Measurements from ENCODE around the gene SMG6.
A peak's percentile ranks its signal among the peaks of the same experiment; 100 is the strongest.

SMG6 gene

DNA sequence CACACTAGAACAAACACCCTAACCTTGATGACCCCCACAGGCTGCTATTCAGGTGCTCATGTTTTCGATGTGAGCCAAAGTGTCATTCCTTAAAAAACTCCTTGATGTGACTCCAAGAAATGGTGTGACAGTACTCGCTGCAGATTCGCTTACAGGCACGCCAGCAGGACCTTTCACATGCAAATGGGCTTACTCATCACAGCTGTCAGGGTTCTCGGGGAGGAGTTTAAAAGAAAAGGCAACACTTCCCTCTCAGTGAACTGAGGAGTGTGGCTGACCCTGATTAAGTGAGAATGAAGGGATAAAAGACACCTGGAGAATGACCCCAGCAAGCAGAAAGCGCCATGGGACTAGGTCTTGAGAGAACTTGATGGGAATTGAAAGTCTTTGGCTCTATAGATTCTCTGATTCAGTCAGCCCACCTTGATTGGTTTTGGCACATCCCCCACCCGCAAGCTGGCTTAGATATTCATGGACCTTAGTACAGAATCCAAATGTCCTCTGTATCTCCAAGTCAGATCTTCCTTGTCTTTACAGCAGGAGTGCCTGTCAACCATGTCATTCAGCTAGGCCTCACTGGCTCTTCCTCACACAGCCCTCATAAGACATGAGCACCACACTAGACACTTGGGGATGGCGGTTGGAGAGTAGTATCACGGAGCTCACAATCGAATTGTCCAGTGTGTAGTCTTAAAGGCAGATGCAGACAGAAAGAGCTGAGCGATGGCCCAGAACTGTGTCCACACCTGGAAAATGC is 166.1 kb downstream of the SMG6 start:
- peak; percentile 12 for DNase-seq

- DNase-seq, result no peak
Measured at GRCh38 chr17:2136241-2136640, 167.3 kb downstream of the SMG6 start.

- no peak for DNase-seq
Measured at GRCh38 chr17:2128011-2128410, 175.6 kb downstream of the SMG6 start.

DNA sequence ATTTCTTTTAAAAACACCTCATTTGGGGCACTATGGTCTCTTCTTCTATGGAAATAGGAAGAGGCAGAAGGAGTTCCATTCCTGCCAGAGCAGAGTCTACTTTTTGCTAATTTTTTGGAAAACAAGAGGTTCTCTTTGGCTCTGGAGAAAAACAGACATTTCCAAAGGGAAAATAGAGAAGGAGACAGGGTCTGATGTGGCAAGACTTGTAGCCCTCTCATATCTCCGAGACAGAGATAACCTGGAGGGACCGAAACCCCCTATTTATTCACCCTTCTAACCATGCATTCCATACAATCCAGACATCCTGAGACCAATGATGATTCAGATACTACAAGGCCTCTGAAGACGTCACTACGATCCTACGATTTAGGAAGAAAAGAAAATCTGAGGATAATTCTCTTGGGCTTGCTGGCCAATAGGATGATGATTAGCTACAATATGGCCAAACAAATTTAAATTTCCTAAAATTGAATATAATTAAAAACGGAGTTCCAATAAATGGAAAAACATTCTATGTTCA is 178.5 kb downstream of the SMG6 start:
- DNase-seq, result no peak

DNA sequence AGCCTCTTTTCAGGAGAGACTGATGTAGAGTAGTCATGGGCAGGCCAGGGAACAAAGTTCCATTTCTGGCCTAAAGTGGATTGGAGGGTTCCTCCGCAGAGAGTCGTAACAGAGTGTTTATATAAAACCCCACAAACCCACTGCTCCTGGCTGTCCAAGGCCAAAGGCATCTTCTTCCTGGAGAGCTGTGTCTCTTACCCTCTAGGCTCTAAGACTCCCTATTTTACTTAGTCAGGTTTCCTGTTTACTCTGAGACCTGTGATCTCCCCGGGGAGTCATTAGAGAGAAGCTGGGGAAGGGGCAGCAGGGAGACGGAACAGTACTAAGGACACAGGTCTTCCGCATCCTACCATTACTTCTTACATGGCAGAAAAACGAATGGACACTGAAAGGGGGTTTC is 179.2 kb downstream of the SMG6 start:
- no peak for DNase-seq

DNA sequence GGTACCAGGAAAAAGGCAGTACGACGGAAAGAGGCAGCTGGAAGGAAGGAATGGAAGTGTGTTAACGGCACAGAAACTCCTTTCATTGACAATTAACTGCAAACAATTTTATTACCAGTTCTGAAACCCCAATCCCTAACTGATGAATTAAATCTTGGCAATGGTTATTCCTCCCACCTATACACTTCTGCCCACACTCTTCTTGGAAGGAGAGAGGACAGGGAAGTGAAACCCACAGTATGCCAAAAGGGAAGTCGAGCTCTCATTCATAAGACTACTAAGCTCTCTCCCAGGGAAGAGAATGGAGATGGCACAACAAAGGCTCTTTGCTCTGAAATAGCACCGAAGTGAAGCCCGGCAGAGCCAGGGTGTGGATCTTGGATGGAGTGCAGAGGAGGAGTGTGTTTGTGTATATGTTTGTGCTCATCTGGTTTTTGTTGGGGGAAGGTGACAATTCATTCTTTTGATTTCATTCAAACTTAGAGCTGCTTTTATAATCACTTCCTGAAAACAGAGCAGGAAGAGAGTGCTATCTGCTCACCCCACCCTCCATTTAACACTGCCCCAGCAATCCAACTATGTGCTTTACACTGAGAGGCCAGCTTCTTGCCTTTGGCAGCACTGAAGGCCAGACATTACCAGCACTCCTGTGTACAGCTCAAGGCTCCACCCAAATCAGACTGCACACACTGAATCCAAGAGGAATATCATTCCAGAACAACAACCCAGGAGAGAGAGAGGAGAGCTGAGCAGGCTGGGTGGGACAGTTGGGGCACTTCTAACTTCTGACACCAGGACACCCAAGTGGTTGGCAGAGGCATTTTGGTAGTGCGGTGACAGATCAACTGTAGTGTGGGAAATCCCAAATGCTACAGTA is 180.0 kb downstream of the SMG6 start:
- no peak for DNase-seq

DNA sequence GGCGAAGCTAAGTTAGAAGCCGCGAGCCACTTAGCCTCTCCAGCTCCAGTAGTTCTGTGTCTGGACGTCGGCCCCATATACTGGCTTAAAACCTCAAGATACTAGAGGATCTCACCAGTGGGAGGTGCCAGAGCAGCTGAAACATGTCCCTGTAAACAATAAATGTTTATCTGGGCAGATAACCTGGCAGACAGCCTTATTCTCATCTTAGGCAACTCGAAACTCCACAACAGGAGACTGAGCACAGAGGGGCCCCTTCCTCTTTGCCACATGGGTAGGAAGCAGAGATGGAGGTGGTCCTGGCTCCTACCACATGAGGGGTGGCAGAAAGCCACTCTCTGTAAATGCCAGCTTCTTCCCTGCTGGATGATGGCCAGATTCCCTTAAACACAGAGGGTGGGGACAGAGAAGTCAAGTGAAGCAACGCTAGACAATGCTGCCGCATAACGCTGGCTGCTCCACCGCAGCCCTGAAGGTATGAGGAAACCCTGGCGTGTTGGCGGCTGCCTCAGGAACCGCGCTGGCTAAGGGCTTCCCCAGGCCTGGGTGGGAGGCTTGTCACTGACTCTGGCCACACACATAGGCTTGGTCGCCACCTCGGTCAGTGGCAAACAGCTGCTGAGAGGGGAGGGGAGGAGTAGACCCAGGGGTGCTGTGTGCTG is 180.8 kb downstream of the SMG6 start:
- DNase-seq, result no peak

- DNase-seq, result no peak
Measured at GRCh38 chr17:2120586-2121335, 182.8 kb downstream of the SMG6 start.

GRCh38 chr17:2113279-2113622 is 190.3 kb downstream of the SMG6 start:
- no peak for DNase-seq

DNA sequence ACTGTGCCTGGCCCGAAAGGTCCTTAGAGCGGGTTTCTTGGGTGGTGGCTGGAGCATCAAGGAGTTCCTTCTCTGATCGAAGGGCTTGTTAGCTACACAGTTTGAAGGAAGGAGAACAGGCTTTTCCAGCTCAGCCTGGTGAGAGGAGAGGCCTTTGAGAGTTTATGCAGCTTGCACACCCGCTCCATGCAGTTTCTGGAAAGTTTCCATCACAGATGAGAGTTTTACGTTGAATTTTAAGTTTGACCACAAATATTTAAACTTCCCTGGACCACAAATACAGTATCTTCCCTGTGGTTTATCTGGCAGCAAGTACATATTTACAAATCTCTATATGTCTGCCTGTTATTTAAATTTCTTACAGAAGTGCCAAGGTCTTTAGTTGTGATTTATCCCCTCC is 191.9 kb downstream of the SMG6 start:
- no peak for DNase-seq

- no peak for DNase-seq
Measured at GRCh38 chr17:2110436-2110835, 193.1 kb downstream of the SMG6 start.

GRCh38 chr17:2108170-2108569 is 195.4 kb downstream of the SMG6 start:
- DNase-seq, result no peak

DNA sequence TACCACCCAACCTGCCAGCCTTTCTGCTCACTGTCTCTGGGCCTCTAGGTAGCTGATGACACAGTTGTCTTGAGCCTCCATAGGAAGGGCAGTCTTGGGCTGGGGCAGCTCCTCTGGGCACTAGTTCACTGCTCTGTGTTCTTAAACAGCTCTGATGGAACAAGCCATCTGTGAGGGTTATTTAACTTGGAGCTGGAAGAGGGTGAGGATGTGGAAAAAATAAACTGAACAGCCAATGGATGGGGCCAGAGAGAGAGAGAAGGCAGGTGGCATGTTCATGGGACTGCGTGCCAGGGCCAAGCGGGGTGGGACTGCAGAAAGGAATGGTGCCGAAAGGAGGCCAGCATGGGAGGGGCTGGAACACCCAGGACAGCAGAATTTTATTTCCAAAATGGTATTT is 196.1 kb downstream of the SMG6 start:
- no peak for DNase-seq

- no peak for DNase-seq
Measured at GRCh38 chr17:2107050-2107449, 196.5 kb downstream of the SMG6 start.

- DNase-seq, result no peak
Measured at GRCh38 chr17:2106308-2106955, 197.2 kb downstream of the SMG6 start.

DNA sequence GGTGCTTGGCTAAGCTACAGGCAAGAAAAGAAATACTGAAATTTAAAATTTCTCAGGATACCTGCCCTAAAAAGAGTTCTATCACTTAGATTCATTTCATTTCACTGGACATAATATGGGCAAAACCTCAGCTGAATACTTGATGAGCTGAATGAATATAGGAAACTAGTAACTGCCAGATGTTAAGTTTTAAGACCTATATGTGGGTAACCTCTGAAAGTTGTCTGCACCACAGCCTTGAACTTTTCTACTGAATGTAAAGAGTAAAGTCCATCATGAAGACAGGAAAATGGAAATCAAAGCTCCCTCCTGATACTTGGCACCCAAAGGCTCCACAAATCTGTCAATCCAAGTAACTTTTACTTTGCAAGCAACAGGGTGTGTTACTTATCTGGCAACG is 197.9 kb downstream of the SMG6 start:
- DNase-seq, result no peak

DNA sequence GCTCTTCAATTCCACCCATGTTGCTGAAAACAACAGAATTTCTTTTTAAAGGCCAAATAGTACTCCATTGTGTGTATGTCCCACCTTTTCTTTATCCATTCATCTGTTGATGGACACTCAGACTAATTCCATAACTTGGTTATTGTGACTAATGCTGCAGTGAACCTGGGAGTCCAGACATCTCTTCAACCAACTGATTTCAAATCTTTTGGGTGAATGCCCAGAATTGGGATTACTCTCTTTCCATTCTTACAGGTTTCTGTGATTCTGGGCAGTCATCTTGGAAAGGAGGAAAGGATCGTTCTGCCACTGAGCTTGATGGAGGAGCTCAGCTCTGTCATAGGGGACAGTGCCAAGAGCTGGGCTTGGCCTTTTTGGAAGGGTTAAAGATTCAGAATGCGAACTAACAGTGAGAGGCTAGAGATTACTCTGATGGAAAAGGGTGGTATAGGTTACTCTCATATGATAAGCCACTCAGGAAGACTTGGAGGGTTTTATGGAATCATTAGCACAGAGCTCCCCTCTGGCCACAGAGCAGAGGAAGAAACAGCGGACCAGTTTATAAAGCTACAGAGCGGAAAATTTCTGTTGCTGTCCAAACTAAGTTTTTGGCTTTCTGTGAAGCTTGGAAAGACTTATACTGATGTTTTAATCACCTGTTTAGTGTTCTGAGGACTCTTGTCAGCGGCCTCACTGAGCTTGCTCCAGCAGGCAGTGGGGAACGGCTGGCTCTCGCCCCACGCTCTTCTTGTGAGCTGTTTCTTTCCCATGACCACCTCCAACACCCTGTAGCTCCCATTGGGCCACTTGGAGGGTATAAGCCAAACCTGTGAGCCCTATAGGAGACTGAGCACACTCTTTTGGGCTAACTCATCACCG is 200.4 kb downstream of the SMG6 start:
- DNase-seq, result no peak

DNA sequence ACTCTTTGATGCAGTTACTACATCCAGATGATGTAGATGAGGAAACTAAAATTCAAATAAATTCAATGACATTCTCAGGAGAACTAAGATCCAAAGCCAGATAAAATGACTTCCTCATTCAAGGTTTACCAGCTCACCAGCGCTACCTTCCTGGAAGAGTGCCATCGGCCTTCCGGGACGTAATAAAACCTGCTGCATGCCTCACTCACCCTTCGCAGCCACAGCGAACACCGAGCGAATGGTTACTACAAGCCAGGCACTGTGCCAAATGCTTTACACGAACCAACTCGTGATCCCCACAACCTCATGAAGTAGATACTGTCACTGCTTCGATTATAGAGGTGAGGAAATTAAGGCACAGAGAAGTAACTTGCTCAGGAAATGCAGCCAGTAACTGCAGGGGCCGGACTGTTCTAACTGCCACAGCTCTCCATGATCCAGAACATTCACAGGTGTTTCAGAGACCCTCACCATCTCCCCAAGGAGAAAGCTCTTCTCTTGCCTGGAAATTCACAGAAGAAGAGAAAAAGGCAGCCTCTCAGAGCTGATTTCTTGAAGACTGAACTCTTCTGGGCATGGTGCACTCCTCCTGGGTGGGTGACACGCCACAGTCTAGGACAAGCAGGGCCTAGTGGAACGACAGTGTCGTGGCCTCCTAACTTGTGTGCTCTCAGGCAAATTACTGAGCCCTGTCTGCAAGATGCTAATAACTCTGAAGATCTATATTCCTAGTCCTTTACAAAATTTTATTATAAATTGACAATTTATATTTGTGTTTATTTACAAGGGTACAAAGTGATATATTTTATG is 201.9 kb downstream of the SMG6 start:
- DNase-seq, result no peak

GRCh38 chr17:2095536-2095910 is 208.1 kb downstream of the SMG6 start:
- no peak for DNase-seq

DNA sequence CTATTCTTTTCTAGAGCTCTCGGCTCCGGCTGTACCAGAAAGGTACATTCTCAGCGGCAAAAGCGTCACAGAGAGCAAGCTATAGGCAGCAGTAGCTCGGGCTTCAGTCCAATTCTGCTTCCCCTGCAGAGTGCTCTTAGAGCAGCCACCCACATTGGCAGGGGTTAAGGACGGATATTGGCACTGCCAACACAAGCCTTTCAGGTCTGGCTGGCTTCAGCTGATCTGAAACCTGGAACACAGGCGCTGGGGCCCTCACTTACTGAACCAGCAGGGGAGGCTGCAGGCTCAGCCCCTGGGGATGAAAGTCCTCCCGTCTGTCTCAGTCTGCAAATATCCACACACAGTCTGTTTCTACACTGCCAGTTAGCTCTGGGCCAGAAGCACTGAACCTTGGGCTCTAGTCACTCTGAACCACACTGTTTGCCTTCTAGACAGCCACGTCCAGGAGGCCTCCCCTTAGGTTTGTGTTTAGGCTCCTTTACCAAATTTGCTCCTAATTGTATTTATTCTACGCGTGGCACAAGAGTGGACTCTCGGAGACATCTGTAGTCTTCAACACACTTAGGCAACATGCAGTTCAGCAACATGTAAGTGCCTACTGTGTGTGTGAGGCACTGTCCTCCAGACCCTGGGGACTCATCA is 208.6 kb downstream of the SMG6 start:
- no peak for DNase-seq

Data from T1000 (cell line).